ENCODE measurements around the gene MAP7D2.
A peak's percentile ranks its signal among the peaks of the same experiment; 100 is the strongest.

Gene MAP7D2

DNA sequence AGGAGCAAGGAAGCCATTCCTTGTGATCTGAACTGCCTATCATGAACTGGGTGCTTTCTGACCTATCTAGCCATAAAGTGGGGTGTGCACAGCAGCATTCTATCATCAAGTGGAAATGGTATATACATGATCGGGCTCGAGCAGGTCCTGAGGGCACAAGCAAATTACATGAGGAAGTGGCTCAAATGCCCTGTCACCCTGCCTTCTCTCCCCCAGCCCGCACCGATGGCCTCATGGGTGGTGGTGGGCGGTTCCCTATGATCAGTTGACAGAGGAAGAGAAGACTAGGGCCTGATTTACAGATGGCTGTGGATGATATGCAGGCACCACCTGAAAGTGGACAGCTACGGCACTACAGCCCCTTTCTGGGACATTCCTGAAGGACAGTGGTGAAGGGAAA, 79.5 kb downstream of the MAP7D2 start:
- DNase-seq, result no peak

DNA sequence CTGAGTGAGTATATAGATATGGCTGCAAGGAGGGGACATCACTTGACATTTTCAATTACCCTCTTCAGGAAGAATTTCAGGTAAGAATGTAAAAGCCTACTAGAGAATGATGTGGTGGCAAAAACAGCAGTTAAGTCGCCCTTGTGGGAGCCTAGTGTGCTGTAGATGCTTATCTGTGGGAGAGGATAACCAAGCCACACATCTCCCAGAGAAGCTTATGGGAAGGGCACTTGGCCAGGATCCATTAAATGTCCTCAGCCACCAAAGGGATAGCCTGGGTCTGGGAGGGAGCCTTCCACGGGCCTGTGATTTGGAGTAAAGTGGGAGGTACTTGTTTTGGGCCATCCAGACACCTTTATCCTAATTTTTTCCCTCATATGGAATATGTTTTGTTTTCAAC, 84.5 kb downstream of the MAP7D2 start:
- DNase-seq, result no peak

DNA sequence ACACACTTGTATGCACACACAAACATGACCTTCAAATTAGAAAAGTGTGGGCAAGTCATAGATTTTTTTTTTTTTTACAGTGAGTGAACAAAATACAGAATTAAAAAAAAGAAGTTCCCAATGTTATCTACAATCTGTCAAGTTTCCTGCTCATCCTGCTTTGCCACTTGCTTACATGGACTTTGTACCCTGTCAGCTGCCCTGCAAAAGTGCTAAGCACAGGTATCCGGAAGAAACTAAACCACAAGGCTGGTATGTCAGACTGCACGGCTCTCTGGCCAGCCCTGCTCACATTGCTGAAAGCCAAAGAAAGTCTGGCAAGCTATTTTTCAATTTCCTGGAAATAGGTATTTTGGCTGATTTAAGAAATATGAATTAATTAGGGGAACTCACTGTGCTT, 87.0 kb downstream of the MAP7D2 start:
- DNase-seq, result no peak

DNA sequence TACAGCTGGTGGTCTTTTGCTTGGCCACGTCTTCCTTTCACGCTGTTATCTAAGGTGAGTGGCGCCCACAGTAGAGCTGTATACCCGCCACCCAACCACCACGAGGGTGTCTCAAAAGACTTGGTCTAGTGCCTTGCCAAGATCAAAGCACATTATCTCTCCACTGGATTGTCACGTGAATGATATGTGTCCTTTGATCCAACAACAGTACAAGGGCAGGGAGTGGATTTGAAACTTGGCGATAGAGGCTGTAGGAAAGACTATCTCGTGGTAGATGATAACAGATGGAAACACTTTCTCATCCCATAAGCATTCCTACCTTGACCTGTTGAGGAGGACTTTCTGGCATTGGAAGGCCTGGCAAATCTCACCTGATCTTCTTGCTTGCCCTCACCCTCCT, 88.1 kb downstream of the MAP7D2 start:
- DNase-seq, result no peak

DNA sequence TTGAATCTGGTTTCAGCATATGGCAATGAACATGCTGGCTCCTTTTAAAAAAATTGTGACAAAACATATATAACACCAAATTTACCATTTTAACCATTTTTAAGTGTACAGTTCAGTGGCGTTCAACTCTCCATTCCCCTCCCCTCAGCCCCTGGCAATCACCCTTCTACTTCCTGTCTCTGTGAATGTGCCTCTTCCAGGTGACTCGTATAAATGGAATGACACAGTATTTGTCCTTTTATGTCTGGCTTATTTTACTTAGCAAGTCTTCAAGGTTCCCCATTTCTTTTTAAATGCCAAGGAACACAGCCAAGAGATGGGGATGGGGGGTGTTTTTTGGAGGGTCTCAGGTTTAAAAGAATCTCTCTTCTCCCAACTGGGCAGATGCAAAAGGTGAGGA, 90.4 kb downstream of the MAP7D2 start:
- no peak for DNase-seq

DNA sequence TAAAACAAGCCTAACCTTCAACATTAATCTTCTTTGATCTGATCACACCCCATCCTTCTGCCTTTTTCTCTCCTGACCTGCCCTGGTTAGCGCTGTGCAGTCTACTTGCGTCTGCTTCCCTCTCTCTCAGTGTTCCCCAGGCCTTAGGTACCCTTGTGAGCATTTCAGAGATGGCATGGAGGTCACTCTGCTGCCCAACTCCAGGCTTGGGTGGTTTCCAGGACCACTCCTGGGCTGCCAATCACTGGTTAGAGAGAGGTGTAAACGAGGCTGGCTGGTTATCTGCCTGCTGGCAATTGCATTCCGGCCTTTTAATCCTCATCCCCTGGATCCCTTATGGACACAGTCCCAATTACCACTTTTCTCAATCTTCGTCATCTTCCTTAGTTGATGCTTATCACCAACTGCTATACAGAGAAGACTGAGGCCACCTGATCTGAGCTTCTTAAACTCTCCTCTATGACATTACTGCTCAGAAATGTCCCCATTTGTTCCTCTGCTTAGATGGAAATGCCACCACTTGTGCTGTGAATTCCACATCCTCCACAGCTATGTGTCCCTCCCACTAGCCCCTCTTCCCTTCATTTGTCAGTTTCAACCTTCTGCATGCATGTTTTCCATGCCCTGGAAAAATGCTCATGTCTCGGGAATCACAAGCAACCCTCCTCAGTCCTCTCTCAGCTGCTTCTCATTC, 96.9 kb downstream of the MAP7D2 start:
- no peak for DNase-seq

DNA sequence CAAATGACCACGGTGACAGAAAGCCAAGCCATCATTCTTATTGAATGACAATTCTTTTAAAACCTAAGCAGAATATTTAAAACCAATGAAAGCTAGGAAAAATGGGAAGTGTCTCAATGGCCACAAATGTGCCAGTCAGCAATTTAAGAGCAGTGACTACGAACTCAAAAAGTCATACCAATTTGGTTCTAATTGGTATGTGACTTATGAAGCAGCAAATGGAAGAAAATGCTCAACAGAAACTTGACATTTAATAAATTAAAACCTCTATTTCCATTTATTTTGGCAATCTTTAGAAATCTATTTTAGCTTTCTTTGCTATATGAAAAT, 100.1 kb downstream of the MAP7D2 start:
- DNase-seq, result no peak

DNA sequence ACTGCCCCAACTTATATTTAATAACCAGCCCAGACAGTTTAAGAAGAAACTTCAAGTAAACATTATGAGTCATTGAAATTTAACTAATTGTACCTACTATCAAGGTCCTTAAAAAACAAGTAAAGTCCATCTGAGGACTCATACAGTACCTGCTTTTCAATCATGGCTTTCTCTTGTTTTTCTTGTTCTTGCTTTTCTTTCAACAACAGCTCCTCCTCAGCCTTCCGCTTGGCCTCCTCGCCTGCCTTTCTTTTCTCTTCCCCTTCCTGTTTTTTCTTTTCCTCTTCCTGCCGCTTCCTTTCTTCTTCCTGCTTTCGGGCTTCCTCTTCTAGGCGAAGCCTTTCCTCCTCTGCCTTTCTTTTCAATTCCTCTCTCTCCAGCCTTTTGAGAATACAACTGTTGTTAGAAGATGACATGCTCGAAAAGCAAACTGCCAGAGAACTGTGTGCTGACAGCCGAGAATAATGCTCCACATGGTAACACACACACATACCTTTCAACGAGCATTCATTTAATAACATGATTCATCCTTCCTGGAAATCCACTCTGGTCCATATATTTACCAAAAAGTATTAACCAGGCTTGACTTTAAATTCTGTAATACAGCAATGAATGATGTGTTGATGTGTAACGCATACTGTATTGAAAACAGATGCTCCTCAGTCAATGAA, 100.6 kb downstream of the MAP7D2 start:
- no peak for DNase-seq

DNA sequence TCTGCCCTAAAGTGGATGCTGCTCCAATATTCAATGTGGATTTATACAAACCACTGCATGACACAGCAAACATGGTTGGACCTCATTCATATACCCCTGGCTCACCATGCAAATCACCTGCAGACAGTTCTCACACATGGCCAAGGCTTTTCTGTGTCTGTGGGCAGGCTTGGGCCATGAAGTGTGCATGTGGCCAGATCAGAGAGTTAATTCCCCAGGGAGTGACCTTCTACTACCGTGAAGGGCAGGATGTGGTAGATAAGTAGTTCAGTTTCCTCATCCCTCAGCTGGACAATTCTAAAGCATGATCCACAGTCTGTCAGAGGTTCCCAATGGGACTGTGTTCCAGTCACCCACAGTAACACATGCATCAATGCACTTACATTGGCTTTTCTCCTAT, 101.3 kb downstream of the MAP7D2 start:
- DNase-seq, result no peak

DNA sequence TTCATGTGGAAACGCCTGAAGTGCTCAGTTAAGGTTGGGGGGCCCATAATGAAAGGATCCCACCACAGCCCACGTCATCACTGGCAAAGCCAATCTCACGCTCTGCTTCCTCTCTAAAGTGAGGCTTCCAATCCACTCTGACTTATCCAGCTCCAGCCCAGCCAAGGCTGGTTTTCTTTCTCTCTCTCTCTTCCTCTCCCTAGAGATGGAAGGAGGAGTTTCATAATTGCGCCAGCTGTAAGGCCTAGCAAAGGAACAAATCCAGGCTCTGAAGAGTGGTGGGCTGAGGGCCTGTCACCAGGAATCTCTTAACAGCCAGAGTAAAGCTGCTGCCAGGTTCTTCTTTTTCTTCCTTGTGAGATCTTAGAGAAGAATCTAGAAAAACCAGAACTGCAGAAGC, 105.1 kb downstream of the MAP7D2 start:
- DNase-seq, result no peak

DNA sequence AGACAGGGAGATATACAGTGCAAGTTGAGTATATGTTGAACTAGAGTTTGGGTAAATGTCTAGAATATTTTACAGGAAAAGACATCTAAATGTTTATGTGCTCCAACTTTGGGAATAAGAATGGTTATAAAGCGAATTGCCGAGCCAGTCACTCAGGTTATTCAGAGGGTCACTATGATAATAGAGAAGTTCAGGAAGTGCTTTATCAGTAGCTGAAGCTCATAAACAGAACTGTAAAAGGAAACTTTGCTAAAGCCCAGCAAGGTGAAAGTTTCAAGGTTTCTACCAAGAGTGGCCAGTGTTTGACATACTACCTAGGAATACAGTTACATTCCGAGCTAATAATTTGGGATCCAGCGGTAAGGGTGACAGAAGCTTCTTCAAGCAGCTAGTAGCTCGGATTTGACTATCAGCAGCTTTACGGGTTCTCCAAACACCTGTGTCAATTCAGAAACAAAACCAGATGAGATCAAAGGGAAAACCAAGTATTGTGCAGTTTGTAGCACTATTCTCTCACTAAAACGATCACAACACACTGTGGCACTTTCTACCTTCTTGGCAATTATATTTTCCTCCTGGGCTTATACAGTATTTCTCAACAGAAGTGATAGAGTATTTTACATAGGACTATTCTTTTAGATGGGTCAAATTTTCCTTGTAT, 108.6 kb downstream of the MAP7D2 start:
- DNase-seq, result no peak

DNA sequence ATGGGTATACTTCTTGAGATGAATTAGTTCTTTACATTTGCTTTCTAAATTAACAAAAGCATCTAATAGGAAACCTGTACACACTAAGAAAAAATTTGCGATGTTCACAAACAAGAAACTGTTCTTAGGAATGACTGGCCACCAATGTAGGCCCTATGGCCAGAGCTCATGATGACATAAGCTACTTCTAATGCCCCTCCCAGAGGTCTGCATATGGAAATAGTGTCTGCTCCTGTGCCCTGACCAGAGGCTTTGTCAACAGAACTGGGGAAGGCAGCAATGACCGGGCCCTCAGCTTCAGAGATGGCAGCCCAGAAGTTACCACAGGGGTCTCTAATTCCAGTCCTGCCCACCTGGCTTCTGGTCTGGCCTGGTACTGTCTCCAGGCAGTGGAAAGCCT, 110.8 kb downstream of the MAP7D2 start:
- DNase-seq, result no peak

DNA sequence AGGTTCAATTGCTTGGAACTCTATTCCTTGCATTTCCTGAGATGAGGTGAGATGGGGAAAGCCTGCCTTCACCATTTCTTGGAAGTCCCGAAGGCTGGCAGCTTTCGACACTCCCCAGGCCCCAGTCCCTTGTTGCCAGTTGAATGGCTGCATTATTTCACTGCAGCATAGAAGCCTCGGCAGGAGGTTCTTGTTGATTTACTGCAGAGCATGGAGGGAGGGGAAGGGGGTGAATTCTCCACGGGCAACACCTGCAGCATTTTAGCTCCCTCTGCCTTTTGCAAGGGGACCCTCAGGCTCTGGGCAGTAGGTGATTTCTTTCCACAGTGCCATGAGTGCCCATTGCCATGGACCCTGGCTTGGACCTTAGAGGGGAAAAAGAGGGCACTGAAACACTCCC, 115.1 kb downstream of the MAP7D2 start:
- DNase-seq, result no peak

DNA sequence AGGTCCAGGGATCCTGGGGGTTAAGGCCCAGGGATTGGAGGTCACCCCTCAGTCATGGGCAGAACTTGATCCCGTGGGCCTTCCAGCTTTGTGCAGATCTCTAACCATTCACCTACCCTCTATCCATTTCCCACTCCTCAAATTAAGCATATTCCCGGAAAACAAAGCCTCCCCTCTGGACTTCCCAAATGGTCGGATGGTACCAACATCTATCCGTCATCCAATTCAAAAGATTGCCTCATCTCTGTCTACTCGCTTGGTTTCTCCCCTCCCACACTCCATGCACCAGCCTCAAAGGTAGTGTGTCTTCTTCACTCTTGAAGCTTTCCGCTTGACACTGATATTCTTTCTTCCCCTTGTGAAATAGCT, 125.4 kb downstream of the MAP7D2 start:
- peak; percentile 12 for DNase-seq

DNA sequence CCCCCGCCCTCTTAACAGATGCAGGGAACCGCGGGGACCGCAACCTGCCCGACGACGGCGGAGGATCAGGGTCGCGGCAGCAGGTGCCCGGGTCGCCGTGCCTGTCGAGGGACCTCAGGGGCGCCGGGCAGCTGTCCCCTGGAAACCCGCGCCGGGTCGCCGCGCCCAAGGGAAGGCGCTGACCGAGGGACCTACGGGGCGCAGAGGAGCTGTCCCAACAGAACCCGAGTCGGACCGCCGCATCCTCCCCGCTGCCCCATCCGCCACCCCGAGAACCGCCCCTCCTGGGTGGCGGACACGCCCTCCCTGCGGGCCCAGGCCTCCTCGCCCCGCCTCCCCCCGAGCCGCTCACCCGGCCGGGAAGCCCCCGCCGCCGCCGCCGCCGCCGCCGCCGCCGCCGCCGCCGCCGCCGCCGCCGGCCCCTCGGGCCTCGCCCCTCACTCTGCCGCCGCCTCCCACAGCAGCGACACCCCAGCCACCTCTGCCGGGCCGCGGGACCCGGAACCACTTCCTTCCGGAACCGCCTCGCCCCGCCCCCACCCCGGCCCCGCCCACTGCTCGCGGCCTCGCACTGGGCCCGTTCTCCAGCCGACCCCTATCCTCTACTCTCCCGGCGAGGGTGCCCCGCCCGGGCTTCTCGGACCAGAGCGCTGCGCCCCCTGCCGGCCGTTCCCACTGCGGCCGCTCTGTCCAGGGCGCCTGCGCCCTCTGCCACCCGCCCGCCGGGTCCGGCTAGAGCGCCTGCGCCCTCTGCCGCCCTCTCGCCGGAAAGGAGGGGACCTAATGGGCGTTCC, 126.0 kb downstream of the MAP7D2 start, which contains the start of gene BCLAF3:
TSS of gene BCLAF3 (minus strand) at position 506 of the 794 bp plus-strand sequence. CDS start 20,797 bp downstream, outside the sequence.
- DNase-seq, result peak; percentile 90

DNA sequence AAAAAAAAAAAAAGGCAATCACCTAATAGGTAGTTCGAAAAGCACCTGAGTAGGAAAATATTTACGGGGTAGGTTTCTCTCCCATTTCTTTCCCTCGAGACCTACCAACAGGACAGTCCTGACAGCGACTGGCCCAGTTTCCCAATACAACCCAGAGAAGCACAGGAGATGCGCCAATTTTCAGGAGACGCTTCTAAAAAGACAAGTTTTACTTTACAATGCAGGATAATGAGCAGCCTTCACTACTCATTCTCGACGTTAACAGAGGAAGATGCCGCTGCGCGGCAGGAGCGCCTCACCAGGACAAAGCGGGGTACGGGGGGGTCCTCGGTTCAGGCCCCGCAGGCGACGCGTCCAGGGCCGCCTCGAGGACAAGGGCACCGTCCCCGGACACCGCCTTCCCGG, 126.6 kb downstream of the MAP7D2 start:
- DNase-seq, result no peak

DNA sequence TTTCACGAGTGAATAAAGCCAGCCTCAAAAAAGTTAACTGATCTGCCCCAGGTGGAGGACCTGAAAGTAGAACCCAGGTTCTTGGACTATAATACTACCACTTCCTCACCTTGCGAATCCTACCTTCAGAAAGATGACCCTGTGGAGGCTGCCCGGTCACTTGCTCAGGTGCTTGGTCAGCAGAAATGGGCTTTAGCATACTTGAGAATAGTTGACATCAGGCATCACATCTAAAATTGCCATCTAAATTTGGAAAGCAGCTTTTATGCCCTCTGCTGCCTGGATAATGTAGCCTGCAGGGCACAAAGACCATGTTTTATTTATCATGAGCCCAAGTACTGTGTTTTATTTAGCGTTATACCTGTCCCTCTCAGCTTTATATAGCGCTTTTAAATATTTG, 128.9 kb downstream of the MAP7D2 start:
- no peak for DNase-seq

DNA sequence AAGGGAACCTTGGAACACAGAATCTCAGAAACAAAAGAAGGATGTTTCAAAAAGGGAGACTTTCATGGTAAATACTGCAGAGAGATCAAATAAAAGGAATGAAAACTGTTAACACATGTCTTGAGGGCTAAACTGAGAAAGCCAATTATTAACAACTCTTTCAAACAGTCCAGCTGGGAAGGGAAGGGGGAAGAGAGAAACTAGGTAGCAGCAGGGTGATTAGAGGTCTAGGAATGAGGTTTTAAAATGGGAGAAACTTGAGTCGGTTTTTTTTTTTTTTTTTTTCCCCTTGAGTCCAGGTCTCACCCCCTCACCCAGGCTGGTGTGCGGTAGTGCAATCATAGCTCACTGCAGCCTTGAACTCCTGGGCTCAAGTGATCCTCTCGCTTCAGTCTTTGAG, 130.2 kb downstream of the MAP7D2 start:
- DNase-seq, result no peak

DNA sequence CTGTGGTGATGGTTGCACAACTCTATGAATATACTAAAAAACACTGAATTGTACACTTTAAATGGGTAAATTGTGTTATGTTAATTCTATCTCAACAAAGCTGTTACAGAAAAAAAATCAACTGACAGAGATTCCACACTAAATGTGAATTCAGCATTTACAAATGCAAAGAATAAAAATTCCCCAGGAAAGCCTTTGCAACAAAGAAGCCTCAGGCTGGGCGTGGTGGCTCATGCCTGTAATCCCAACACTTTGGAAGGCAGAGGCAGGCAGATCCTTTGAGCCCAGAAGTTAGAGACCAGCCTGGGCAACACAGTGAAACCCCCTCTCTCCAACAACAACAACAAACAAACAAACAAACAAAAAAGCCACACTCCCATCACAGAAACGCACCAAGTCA, 134.8 kb downstream of the MAP7D2 start:
- no peak for DNase-seq

DNA sequence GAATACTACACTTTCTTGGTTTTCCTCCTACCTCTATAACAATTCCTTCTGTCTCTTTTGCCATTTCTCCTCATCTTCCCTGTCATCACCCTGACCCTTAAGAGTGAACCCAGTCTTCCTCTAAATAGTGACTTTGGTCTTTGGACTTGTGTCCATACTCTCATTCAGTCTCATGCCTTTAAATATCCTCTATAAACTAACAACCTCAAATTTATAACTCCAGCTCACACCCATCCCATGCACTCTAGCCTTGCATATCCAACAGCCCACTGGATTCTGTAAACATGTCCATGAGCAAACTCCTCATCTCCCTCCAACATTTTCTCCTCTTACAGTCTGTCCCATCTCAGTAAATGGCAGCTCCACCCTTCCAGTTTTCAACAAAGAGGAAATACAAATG, 140.9 kb downstream of the MAP7D2 start:
- DNase-seq, result no peak

DNA sequence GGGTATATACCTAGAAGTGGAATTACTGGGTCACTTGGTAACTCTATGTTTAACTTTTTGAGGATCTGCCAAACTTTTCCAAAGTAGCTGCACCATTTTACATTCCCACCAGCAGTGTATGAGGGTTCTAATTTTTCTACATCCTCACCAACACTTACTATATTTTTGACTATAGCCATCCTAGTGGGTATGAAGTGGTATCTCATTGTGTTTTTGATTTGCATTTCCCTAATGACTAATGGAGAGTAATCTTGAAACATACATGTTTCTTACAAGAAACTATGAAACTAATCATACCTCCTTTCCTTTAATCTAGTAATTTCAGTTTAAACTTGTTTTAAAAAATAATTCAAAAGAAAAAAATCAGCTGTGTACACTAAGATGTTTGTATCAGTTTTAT, 143.7 kb downstream of the MAP7D2 start:
- DNase-seq, result no peak

DNA sequence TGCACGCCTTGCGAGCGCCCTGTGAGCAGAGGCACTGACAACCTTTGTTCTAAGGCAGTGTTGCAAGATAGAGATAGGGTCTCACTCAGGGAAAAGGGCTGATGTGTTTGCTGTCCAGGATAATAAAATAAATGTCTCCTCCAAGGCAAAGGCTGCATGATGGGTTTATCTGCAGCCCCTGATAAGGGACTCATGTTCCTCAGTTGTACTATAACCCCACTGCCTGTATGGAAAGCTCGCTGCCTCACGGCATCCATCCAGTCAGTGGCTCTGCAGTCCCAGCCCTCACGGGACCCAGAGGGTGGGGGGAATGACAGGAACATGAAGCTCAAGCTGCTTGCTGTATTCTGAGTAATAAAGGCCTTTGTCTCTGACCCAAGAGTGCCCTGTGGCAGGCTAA, 148.4 kb downstream of the MAP7D2 start:
- no peak for DNase-seq

DNA sequence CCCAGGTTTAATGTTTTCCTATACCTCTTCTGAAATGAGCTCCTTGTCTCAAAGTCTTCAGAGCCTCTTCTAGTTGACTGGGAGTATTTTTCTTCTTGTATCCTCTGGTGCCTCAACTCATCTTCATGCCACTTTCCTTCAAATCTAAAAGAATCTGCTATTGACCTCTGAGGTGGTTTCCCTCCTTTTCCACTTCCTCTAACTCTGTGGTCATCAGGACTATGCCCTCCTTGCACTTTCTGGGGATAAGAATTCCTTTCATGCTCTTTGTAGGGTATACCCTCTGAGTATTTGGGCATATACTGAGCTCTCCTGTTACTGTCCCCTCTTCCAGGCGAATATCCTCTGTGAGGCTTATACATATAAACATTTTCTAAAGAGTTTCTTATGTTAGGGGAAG, 150.7 kb downstream of the MAP7D2 start:
- no peak for DNase-seq
